HG03521 (cell line): ENCODE measurements around the gene CASP14.
"Not testable (repeated sequence)": the region's sequence is repeated elsewhere in the genome, so short reads cannot be mapped to it uniquely, and the experiment has no call there.

Experiments
- ATAC-seq: cut with Tn5 transposase; IDR thresholded peaks from one replicate; pipeline ENCODE4 v1.9.1; 2021; ENCODE audit warnings: mild to moderate bottlenecking, moderate library complexity; ENCODE audit not compliant: unreplicated experiment

Gene CASP14

DNA sequence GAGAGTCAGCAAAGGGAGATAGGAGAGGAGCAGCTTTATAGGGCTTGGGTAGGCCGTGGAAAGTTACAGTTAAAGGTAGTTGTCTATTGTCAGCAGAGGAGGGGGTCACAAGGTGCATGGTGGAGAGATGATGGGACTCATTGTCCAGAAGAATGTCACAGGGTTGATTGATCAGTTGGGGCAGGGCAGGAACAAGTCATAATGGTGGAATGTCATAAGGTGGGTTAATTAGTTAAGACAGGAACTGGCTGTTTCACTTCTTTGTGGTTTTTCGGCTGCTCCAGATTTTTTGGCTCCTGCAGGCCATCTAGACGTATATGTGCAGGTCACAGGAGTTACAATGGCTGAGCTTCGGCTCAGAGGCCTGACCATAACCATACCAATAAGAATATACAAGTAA is 21.1 kb downstream of the CASP14 start:
- ATAC-seq, result not testable (repeated sequence)

DNA sequence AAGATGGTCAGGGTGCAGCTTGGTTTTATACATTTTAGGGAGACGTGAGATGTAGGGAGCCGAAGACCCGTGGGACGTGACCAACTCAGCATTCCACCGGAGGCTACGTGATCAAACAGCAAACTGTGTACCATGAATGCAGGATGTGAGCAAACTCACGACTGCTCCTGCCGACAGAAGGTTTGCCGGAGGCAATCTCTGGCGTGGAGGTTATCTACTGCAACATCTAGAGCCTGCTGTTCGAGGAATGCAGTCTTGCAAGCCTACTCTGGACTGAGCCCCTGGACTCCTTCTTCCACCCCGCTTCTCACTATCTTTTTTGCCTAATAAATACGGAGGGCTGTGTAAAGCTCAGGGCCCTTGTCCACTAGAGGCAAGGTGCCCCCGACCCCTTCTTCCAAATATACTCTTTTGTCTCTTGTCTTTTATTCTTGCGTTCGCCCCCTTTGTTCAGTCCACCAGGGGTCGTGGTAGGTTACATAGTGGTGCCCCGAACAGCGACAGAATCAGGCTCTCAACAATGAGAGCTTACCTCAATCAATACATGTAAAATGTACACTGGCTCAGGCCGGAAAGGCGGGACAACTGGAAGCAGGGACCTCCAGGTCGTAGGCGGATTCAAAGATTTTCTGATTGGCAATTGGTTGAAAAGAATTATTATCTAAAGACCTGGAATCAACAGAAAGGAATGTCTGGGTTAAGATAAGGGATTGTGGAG is 23.8 kb downstream of the CASP14 start:
- no peak for ATAC-seq

GRCh38 chr19:15074371-15074770 is 25.1 kb downstream of the CASP14 start:
- ATAC-seq, result no peak

DNA sequence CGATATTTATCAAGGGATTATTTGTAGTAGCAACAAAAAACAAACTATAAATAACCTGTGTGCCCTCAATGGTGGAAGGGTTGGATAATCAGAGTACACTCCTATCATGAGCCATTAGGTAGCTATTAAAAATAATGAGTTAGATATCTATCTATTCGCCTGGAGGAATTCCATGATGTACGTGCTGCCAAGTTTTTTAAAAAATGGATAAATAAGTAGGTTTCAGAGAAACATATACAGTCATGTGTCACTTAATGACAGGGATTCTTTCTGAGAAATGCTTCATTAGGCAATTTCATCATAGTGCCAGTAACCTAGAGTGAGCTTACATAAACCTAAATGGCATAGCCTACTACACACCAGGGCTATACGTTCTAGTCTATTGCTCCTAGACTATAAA is 26.5 kb downstream of the CASP14 start:
- ATAC-seq, result no peak

DNA sequence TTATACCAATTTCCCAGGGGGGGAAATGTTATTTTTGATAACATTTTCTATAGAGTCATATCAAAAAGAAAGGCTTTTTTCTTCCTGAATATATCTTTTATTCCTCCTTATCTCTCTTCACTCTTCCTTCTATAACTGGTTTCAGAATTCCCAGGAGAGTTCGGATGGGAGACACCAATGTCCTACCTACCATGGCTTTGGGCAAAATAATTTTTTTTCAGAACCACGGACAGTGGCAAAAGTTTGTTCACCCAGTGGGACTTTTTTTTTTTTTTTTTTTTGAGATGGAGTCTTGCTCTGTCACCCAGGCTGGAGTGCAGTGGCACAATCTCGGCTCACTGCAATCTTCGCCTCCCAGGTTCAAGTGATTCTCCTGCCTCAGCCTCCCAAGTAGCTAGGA is 30.7 kb downstream of the CASP14 start:
- ATAC-seq, result not testable (repeated sequence)

DNA sequence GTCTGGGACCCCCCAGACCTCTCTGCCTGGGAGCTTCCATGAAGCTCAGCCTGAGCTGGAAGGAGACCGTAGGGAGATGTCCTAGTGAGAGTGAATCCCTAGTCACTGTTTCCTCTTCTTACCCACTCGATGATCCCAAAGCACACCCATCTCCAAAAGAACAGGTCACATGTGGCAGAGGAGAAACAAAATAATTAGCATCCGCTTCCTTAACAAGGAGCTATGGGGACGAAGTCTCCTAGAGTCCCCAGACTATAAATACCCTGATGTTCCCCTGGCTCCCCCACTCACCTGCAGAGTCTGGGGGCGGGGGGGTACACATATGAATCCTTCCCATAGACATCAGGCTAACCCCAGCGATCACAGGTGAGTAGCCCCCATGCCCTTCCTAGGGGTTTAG is 32.6 kb downstream of the CASP14 start, which contains the start of gene OR1I1:
Gene OR1I1 (plus strand): TSS at position 301 of the 400 bp plus-strand sequence. CDS start 4,855 bp downstream, outside the sequence.
- no peak for ATAC-seq

DNA sequence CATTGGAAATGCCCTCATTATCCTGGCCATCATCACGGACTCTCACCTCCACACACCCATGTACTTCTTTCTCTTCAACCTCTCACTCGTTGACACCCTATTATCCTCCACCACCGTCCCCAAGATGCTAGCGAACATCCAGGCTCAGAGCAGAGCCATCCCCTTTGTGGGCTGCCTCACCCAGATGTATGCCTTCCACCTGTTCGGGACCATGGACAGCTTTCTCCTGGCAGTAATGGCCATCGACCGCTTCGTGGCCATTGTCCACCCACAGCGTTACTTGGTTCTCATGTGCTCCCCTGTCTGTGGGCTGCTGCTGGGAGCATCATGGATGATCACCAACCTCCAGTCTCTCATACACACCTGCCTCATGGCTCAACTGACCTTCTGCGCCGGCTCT is 37.9 kb downstream of the CASP14 start:
- no peak for ATAC-seq

DNA sequence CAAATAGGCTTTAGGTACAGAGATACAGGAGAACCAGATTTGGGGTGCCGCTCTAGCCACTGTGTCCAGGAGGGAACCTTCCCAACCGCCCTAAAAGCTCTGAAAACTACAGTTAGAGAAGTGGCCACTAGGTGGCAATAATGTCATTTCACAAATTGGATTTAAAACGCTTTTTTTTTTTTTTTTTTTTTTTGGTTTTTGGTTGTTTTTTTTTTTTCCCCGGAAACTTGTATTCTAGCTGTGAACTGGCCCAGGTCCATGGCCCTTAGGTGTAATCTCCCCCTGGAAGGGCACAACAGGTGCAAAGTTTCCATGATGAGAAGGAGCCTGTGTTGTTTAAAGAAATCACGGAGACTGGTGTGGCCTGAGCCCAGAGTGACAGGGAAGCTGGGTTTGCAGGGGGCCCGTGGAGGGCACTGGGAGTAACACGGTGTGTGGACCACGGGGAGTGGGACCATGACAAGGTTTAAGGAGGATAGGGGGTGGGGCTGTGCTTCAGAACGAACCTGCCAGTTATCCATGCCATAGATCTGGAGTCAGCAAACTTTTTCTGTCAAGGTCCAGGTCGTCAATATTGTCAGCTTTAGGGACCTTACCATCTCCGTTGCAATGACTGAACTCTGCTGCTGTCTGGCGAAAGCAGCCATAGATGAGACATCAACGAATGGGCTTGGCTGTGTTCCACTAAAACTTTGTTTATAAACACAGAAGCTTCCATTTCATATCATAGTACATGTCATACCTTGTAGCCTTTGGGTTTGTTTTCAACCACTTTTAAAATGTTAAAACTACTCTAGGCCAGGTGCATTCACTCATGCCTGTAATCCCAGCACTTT is 42.9 kb downstream of the CASP14 start:
- no peak for ATAC-seq

DNA sequence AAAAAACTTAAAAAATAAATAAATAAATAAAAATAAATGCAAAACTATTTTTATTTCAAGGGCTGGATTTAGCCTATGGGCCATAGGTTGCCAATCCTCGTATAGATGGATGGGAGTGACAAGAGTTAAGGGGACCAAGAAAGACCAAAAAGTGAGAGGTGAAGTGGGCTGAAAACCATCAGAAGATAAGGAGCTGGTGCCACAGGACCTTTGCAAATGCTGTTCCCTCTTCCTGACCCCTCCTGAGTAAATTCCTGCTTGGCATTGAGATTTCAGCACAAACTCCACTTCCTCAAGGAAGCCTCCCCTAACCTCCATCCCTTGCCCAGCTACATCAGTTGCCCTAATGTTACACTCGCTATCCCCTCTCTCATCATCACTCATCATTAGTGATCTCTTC is 43.7 kb downstream of the CASP14 start:
- no peak for ATAC-seq

DNA sequence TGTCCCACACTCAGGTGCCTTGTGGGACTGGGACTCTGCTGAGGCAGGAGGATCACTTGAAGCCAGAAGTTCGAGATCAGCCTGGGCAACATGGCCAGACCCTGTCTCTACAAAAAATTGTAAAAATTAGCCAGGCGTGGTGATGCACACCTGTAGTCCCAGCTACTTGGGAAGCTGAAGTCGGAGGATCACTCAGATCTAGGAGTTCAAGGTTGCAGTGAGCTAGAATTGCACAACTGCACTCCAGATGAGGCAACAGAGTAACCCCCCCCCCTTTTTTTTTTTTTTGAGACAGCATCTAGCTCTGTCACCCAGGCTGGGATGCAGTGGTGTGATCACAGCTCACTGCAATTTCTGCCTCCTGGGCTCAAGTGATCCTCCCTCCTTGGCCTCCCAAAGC is 46.9 kb downstream of the CASP14 start:
- ATAC-seq, result no peak

DNA sequence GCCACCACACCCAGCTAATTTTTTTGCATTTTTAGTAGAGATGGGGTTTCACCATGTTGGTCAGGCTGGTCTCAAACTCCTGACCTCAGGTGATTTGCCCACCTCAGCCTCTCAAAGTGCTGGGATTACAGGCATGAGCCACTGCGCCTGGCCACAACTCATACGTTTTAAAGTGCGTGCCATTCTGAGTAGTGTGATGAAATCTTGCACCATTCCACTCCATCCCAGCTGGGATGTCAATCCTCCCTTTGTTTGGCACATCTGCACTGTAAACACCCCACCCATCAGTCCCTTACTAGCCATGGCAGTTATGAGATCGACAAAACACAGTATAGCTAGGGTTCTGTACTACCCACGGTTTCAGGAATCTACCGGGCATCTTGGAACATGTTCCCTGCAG is 48.7 kb downstream of the CASP14 start:
- not testable (repeated sequence) for ATAC-seq

DNA sequence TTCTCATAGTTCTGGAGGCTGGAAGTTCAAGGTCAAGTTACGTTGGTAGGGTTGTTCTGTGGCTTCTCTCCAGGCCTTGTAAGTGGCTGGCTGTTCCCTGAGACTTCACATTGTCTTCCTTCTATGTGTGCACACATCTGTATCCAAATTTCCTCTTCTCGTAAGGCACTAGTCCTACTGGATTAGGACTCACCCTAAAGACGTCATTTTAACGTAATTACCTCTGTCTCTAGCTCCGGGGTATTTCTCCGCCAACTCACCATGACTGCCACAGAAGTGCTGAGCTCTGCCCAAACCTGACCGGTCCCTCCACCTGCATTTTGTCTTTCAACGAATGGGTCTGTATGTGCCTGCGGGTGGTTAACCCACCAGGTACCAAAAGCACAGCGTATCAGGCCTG is 49.2 kb downstream of the CASP14 start:
- no peak for ATAC-seq

GRCh38 chr19:15099017-15099582 is 49.8 kb downstream of the CASP14 start:
- no peak for ATAC-seq

DNA sequence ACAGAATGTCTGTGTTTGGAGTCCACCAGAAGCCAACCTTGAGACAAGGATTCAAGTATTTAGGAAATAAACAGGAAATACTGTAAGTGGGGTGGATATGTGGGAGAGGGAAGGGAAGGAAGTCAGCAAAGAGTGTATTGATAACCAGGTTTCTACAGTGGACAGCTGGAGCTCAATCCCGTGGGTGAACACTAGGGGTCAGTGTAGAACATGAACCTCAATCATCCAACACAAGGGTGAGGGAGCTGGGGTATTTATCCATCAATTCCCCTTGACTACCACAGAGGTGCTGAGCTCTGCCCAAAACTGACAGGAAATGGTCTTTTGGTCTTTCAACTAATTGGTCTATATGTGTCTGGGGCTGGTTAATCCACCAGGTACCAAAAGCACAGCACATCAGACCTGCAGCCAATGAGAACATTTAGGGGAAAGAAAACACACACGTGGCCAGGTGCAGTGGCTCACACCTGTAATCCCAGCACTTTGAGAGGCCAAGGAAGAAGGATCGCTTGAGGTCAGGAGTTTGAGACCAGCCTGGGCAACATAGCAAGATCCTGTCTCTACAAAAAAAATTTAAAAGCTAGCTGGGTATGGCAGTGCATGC is 52.3 kb downstream of the CASP14 start:
- no peak for ATAC-seq

- no peak for ATAC-seq
These were observed 54.7 kb downstream of the CASP14 start for GRCh38 chr19:15104003-15104402.

GRCh38 chr19:15104411-15104810 is 55.1 kb downstream of the CASP14 start:
- no peak for ATAC-seq

DNA sequence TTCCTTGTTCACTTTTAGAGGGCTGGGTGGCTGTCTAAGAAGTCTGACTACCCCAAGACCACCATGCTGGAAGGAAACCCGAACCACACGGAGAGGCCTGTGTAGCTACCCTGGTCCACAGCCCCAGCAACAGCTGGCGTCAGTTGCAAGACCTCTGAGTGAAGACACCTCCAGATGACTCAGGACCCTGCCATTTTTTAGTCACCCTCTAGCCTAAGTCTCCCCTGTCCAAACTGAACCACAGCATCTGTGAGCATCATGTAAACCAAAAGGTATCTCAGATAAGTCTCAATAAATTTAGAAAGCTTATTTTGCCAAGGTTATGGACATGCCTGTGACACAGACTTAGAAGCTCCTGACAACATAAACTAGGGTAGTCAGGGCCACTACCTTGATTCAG is 55.8 kb downstream of the CASP14 start:
- no peak for ATAC-seq

DNA sequence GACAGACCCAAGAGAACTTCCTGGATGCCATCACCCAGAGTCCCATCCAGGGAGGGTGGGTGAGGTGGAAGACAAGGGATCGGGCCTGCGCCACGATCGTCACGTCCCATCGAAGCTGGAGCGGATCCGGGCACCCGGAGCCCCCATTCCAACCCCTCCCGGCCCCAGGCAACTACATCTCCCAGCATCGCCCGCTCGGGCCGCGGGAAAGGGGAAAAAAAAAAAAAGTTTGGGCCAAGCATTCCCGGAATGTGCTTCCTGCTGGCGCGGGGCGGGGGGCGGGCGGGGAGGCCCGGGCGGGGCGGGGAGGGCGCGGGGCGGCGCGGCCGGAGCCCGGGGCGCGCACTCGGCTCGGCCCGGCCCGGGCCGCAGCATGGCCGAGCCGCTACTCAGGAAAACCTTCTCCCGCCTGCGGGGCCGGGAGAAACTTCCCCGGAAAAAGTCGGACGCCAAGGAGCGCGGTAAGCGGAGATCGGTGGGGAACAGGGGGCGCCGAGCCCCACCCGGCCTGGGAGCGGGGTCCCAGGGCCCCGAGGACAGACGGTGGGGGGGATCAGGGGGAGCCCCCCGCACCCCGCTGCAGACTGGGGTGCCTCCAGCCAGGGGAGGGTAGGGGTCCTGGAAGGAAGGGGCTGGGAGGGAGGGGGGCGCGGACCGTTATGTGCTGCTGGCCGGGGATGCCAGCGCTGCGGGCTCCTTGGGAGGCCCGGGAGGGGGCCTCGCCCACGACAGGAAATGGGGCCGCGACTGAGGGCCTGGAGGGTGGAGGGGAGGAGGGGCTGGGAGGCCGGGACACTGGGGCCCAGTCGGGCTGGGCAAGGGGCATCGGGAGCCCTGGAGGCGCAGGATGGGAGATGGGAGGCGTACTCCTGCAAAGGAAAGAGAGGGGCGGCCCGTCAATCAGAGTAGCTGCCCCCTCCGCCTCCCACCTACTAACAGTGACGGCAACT is 58.1 kb downstream of the CASP14 start, which contains the start of gene SYDE1:
Gene SYDE1 (plus strand): TSS at position 341 of the 950 bp plus-strand sequence. CDS start 33 bp downstream, at position 374.
- ATAC-seq, result no peak
